Measurements from ENCODE around the gene TBX1.
"Not testable (repeated sequence)": the region's sequence is repeated elsewhere in the genome, so short reads cannot be mapped to it uniquely, and the experiment has no call there.

Gene TBX1

GRCh38 chr22:19785461-19786263 is 25.1 kb downstream of the TBX1 start:
- no peak for DNase-seq

DNA sequence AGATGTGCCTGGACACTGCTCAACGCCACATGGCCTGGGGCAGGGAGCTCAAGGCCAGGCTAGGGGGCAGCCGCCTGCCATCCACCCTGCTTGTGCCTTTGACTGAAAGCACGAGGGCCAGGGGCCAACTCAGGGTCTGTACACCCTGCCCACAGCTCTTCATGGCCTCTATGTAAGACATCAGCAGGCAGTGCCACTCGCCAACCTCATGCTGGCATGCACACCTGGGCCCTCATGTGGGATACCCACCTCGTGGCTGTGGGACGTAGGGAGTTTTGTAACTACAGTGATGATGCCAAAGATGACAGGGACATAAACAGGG is 25.6 kb downstream of the TBX1 start:
- no peak for DNase-seq

GRCh38 chr22:19786959-19787848 is 26.6 kb downstream of the TBX1 start:
- no peak for DNase-seq

DNA sequence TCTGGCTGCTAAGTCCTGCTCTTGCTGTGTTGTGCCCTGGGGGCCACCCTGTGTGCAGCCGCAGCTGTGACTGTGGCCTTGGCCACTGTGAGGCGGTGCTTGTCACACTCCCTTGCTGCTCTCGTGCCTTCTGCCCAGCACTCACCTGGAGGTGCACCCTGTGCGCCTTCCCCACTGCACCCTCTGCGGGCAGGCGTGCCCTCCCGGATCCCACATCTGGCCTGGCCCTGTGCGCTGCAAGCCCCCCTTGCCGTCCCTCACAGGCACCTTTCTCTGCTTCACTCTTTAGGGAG is 27.2 kb downstream of the TBX1 start:
- no peak for DNase-seq

- DNase-seq = no peak
These were observed 28.2 kb downstream of the TBX1 start for GRCh38 chr22:19788661-19789225.

DNA sequence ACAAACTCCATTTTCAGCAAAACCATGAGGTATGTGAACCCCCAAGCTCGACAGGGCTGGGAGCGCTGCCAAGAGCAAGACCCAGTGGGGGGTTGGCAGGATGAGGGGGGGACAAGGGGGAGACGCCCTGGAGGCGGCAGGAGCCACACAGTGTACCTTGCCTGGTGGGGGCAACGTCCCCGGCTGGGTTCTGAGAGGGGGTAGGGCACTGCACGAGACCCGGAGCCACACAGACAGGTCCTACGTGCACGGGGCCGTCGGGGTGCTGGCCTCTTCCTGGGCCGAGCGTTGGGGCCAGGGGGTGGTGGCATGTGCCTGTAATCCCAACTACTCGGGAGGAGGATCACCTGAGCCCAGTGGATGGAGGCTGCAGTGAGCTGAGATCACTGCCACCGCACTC is 28.8 kb downstream of the TBX1 start:
- DNase-seq = no peak

DNA sequence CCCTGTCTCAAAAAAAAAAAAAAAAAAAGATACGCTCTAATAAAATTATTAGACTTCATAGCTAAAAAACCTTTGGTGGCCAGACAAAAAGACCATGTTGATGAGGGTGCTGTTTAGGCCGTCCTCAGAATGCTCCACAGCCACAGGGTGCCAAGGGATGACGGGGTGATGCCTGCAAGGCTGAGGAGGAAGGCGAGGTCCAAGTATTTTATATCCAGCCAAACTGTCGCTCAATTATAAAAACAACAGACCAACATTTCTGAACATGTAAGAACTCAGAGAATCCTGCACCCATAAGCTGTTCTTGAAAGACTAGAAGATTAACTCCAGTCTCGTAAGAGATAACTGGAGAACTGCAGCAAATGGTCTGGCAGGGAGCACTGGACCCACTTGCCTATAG is 29.2 kb downstream of the TBX1 start:
- DNase-seq = no peak

DNA sequence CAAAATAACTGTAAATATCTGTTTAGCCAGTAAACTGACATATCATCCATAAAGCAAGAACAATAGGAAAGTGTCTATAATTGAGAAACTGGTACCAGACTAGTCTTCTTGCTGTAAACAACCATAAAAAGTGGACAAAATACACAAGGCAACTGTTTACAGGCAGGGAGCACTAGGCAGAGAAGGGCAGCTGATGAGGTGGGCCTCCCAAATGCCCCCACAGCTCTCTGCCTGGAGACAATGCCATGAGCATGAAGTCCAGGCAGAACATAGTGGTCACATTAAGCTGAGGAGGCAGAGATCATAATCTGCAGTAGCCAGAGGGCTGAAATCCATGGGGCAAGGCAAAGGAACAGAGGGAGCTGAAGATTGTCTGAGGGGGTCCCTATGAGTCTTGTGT is 30.7 kb downstream of the TBX1 start:
- no peak for DNase-seq

DNA sequence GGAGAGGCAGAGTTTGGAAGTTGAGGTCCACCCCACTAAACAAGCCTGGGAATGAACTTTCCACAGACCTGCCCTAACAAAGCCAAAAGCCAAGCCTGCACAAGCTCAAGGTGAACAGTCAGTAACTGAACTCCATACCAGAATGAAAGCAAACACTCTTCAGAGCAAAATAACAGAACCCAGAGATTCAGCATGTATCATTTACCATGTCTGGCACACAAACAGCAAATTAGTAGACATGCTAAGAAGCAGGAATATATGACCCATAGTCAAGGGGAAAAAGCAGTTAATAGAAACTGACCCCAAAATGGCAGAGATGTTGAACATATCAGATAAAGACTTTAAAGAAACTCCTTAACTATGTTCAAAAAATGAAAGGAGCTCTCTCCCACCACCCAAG is 31.3 kb downstream of the TBX1 start:
- no peak for DNase-seq

- not testable (repeated sequence) for DNase-seq
These were observed 31.9 kb downstream of the TBX1 start for GRCh38 chr22:19792383-19792896.

DNA sequence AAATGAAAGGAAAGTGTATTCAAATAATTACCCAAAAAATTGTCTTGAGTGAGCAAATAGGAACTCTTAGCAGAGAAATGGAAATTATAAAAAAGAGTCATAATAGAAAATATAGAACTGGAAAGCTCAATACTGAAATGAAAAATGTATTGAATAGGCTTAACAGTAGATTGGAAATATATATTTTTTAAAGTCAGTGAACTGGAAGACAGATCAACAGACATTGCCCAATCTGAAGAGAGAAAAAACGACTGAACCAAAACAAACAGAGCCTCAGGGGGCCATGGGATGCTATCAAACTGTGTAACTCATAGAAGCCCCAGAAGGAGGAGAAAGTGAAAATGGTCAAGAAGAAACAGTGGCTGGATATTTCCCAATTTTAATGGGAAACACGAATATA is 32.6 kb downstream of the TBX1 start:
- DNase-seq = no peak

GRCh38 chr22:19793661-19794310 is 33.2 kb downstream of the TBX1 start:
- no peak for DNase-seq

DNA sequence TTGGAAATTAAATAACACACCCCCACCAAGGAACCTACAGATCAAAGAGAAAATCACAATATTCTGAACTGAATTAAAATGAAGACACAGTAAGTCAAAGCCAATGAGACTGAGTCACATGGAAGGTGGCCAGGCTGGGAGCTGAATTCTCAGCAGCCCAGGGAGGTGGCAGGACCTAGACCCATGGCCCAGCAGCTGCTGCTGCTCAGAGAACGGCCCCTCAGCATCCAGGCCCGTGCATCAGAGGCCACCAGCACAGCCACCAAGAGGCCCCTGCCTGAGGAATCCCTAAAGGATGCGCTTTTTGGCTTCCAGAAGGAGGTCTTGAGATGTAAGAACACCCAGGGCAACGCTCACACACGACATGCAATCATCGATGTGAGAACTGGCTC is 35.0 kb downstream of the TBX1 start:
- DNase-seq = no peak

DNA sequence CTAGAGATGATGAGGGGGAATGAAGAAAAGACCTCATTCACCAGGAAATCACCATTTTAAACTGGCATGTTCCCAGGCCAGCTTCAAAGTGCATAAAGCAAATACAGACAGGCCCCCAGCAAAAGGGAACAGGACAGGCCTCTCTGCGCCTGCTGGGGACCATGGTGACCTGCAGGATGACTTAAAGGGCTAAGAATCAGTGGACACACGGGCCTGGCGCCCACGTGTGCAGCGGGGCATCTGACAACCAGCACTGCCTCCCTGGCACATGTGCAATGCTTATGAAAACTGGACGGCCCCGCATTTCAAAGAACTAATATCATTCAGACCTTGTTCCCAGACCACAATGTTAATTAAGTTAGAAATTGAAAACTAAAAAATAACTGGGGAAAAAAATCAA is 35.6 kb downstream of the TBX1 start:
- no peak for DNase-seq

GRCh38 chr22:19797086-19798002 is 36.8 kb downstream of the TBX1 start:
- DNase-seq = no peak

DNA sequence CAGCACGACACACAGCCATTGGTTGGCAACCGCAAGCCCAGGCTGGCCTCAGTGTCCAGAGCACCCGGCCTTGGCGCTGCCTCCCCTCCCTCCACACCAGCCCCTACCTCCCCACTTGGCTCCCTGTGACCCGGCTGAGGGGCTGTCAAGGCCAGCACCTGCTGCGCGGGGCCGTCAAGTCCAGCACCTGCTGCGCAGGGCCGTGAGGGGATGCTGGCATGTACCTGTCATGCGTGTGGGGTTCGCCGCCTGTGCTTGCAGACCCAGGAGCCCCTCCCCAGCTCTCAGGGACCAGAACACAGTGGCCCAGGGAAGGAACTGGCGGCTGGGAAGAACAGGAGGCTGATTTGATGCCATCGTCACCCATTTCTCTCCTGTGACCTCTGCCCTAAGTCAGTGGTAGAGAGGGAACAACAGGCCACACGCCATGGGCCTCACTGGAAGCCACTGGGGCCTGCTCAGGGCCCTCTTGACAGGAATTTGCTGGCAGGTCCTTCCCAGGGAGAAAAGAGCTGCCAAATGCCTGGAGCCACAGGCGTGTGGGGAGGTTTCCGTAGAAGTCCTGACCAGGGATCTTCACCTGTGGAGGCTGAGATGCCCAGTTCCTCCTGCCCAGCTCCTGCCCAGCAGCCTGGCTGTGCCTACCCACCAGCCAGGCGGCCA is 37.6 kb downstream of the TBX1 start:
- DNase-seq = no peak

- no peak for DNase-seq
These were observed 38.3 kb downstream of the TBX1 start for GRCh38 chr22:19798891-19799293.

GRCh38 chr22:19799322-19800190 is 39.0 kb downstream of the TBX1 start:
- DNase-seq = no peak

GRCh38 chr22:19800306-19800705 is 39.7 kb downstream of the TBX1 start:
- no peak for DNase-seq

DNA sequence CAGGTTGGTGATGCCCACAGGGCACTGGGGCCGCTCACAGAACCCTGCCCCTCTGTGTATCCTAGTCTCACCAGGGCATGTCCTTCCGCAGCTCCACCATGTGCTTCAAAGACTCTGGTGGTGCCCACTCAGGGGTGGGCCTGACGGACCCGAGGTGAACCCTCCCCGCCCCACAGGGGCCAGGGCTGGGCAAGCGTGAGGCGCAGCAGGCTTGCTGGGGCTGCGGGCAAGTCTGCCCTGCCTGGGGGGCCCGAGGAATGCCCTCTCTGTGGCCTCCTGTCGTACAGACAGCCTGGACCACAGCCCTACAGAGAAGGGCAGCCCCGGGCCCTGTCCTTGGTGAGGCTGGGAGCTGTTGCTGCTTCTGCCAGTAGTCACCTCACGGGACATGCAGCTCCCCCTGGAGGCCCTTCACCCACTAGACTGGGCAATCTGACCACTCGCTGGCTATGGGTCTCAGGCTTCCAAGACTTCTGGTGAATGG is 40.2 kb downstream of the TBX1 start:
- no peak for DNase-seq

Data from inflammatory macrophage treated with lipopolysaccharide for 4 hours (primary cell).